ENCODE measurements around the gene PLXNB2.

The PLXNB2 gene

DNA sequence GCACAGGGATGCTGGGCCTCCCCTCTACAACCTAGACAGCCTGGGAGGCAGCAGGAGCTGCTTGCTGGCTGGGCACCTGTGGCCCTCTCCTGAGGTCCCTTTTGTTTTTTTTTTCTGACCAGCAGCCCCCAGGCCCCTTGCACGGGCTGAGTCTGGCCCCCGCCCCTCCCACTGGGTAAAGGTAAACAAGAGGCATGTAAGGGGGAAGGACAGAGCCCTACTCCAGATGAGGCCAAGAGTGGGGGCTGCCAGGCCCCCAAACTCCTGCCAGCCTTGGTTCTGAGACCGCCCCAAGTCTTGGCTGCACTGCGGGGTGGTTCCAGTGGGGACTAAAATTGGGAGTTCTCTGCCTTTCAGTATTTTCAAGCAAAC is 9.2 kb downstream of the PLXNB2 start:
- no peak overlapping the region for H3K27ac ChIP-seq
- TF ChIP-seq, protein P1, sequence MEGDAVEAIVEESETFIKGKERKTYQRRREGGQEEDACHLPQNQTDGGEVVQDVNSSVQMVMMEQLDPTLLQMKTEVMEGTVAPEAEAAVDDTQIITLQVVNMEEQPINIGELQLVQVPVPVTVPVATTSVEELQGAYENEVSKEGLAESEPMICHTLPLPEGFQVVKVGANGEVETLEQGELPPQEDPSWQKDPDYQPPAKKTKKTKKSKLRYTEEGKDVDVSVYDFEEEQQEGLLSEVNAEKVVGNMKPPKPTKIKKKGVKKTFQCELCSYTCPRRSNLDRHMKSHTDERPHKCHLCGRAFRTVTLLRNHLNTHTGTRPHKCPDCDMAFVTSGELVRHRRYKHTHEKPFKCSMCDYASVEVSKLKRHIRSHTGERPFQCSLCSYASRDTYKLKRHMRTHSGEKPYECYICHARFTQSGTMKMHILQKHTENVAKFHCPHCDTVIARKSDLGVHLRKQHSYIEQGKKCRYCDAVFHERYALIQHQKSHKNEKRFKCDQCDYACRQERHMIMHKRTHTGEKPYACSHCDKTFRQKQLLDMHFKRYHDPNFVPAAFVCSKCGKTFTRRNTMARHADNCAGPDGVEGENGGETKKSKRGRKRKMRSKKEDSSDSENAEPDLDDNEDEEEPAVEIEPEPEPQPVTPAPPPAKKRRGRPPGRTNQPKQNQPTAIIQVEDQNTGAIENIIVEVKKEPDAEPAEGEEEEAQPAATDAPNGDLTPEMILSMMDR (conservative IDR thresholded peaks at IDR 0.05) = no peak
- no peak for TF ChIP-seq ZFX (IDR thresholded peaks at IDR 0.05)

DNA sequence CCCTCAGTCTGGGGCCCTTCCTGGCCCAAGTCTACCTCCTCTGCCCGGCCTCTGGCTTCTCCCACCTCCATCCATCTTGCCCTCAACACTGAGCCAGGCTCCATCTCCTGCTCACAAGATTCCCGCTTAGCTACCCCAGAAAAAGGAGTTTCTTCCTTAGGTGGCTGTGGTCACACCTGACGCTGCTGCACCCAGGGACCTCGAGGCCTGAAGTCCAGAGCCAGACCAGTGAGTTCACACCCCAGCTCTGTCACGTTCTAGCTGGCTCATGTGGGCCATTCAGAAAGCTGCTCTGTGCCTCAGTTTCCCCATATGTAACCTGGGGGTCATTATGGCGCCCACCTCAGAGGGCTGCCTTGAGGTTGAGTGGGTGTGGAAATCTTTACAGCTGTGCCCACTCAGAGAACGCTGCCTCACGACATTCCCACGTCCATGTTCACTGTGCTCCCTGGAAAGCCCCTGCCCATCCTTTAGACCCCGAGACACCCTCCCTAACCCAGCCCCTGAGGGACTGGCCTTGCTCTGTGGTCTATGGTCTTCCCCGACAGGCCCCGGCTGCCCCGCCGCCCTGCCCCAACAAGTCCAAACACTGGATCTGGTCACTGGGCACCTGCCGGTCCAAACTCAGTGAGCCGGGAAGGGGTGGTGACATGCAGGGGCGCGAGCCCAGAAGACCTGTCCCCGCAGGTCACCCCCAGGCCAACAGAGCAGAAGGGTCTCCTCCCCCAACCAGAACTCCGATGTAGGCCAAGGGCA is 9.8 kb downstream of the PLXNB2 start:
- TF ChIP-seq, protein P1 (conservative IDR thresholded peaks at IDR 0.05) = no peak
- no peak for TF ChIP-seq ZFX (IDR thresholded peaks at IDR 0.05)
- no peak overlapping the region for H3K27ac ChIP-seq

DNA sequence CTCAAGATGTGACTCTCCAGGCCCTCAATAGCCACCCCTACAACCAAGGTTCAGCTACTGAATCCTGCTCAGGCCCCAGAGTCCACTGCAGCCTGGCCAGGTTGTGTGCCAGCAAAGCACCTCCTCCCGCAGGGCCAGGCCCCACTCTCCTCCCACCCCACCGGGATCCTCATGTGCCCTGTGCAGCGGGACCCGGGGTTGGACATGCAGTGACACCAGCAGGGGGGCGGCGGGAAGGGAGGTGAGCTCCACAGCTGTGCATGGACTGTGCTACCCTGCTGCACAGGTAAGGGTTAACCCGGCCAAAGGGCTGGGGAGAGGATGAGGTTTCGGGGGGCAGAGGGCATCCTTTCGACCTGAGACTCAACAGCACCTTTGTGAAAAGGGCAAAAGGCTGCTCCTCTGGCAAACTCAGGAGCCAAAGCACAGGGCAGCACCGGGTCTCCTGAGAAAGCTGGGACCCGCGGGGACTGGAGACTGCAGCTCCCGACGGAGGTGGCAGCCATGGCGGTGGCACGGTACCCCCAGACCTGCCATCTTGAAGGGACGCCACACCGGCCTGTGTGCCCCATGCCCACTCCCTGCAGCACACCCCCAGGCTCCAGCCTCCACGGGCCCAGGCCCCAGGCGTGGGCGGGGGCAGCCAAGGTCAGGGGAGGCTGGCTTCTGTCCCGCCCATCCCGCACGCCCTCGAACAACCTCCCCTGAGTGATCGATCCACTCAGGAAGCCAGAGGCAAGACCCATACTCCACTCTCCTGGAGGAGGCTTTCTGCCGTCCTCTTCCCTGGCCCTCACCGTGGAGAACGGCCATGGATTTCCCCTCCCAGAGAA is 10.6 kb downstream of the PLXNB2 start:
- TF ChIP-seq ZFX (IDR thresholded peaks at IDR 0.05) = no peak
- TF ChIP-seq, protein P1 (conservative IDR thresholded peaks at IDR 0.05) = no peak

DNA sequence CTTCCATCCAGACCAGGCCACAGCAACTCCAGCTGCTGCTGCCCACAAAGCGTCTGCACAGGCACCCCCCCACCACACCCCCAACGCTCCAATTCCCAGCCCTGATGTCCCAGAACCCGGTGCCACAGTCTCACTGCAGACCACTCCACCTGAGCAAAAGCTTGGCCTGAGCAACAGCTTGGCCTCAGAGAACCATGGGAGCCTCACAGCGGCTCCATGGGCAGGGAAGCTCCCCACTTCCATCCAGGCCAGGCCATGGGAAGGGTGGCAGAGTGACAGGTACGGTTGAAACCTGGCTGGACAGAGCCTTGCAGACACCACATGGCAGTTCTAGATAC is 13.2 kb downstream of the PLXNB2 start:
- H3K27ac ChIP-seq = peak overlapping the region; percentile 14; the same call in 1 of the 2 replicates
- TF ChIP-seq, protein P1 (conservative IDR thresholded peaks at IDR 0.05) = no peak
- no peak for TF ChIP-seq ZFX (IDR thresholded peaks at IDR 0.05)

More for the DNA sequence above, 10.6 kb downstream of the PLXNB2 start:
- no peak overlapping the region for H3K27ac ChIP-seq

DNA sequence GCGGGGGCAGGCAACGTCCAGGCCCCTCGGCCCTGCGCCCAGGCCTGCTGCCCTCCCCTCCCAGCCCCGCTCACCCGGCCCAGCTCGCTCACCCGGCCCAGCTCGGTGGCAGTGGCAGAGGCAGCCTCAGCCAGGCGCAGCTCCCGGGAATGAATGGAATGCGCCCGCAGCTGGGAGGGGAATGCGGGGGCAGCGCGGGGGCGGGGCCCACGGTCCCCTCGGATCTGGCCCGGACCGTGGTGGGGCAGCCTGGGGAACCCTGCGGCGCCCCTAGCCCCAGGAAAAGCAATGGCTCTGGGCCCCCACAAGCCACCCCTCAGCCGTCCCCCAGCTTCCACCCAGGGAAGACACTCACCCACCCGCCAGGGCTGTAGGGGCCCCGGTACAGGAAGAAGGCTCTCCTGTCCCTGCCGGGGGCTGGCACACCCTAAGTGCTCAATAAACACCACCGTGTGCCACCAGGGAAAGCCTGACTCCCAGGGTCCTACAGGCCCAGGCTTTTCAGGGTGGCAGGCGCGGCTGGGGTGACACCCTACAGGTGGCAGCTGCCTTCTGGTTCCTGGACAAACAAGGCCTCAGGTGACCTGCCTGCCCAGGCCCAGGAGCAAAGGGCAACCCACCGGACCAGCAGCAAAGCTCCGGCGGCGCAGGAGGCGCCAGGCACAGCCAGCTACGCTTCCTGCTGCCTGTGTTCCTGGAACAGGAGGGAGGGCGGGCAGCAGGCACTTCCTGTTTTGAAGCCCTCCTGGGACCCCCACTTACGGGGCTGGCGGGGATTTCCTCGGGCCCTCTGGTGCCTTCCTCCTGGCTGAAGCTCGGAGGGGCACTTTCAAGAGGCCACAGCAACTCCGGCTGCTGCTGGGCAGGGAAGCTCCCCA is 13.8 kb downstream of the PLXNB2 start:
- peak overlapping the region; percentile 14; the same call in 1 of the 2 replicates for H3K27ac ChIP-seq
- no peak for TF ChIP-seq ZFX (IDR thresholded peaks at IDR 0.05)
- TF ChIP-seq, protein P1 (conservative IDR thresholded peaks at IDR 0.05) = no peak

DNA sequence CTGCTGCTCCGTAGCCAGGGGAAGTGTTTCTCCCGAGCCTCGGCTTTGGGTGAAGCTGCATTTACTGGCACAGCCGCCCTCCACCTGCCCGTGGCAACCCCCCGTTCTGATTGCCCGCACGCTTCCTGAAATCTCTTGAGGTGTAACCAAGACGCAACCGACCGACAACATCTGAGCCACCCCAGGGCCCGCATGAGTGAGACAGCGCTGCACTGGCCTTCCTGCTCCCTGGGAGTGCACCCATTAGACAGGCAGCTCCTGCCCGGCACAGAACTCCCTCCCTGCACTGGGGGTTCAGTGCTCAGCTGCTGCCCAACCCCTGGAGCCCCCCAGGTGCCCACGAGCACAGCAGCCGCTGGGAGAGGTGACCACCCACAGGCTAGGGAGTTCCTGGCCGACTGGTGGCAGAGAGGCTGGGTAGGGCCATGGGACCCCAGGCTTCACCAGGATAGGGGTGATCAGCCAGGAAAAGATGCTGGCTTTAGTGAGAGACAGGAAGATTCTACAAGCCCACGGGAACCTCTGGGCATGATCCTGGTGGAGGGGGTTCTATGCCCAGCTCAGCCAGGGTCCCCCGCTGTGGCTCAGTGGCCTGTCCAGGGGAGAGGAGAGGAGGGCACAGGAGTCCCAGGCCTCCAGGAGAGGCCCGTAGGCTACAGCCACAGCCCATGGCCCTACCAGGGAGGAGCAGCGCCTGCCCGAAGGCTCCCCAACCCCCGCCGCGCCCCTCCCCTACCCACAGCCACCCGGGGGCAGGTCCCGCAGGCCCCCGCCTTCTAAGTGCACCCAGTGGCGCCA is 14.6 kb downstream of the PLXNB2 start:
- no peak overlapping the region; the same call in 1 of the 2 replicates for H3K27ac ChIP-seq
- TF ChIP-seq ZFX (IDR thresholded peaks at IDR 0.05) = no peak
- TF ChIP-seq, protein P1 (conservative IDR thresholded peaks at IDR 0.05) = no peak
